H9 (cell line): ENCODE data around the gene TRUB2. TPM values are rescaled to one million over a fixed set of nuclear protein-coding genes. Genes with fewer than 3 reads are reported as not detected.

Experiments
- DNase-seq: peaks from one replicate; pipeline ENCODE4 v3.0.0-alpha.2; 2017
- H2AFZ ChIP-seq: one replicate; pipeline ENCODE4 v1.6.1; 2013; ENCODE audit warnings: mild to moderate bottlenecking, low read length, control low read depth, moderate library complexity
- H2AK5ac ChIP-seq: 2 replicates; pipeline ENCODE4 v1.6.1; 2013; ENCODE audit warnings: low read length, control low read depth, mixed read lengths; ENCODE audit not compliant: insufficient read length
- H2BK120ac ChIP-seq: one replicate; pipeline ENCODE4 v1.6.1; 2013; ENCODE audit warnings: low read depth, mild to moderate bottlenecking, low read length, control low read depth, inconsistent platforms; ENCODE audit not compliant: poor library complexity, severe bottlenecking
- H2BK12ac ChIP-seq: 2 replicates; pipeline ENCODE4 v1.6.1; 2013; ENCODE audit warnings: low read length, control low read depth, mixed read lengths, low read depth; ENCODE audit not compliant: insufficient read length
- H2BK15ac ChIP-seq: 2 replicates; pipeline ENCODE4 v1.6.1; 2013; ENCODE audit warnings: low read depth, low read length, control low read depth
- H2BK20ac ChIP-seq: one replicate; pipeline ENCODE4 v1.6.1; 2013; ENCODE audit warnings: low read depth, mild to moderate bottlenecking, low read length, control low read depth, inconsistent platforms; ENCODE audit not compliant: poor library complexity, severe bottlenecking
- H2BK5ac ChIP-seq: 2 replicates; pipeline ENCODE4 v1.6.1; 2013; ENCODE audit warnings: low read length, control low read depth, mixed read lengths; ENCODE audit not compliant: insufficient read length
- H3K14ac ChIP-seq: 2 replicates; pipeline ENCODE4 v1.6.1; 2013; ENCODE audit warnings: low read length, control low read depth; ENCODE audit not compliant: insufficient read depth
- H3K18ac ChIP-seq: 2 replicates; pipeline ENCODE4 v1.6.1; 2013; ENCODE audit warnings: low read depth, mild to moderate bottlenecking, mixed read lengths, low read length, control low read depth; ENCODE audit not compliant: insufficient read length
- H3K23ac ChIP-seq: 2 replicates; pipeline ENCODE4 v1.6.1; 2013; ENCODE audit warnings: low read length, control low read depth, mixed read lengths, low read depth; ENCODE audit not compliant: insufficient read length
- H3K23me2 ChIP-seq: 2 replicates; pipeline ENCODE4 v1.6.1; 2013; ENCODE audit warnings: low read depth, mild to moderate bottlenecking, mixed read lengths, low read length, control low read depth; ENCODE audit not compliant: insufficient read length, poor library complexity, severe bottlenecking
- H3K27ac ChIP-seq: 2 replicates; pipeline ENCODE4 v1.5.1; 2013; ENCODE audit warnings: low read length, control low read depth, mixed read lengths, low read depth; ENCODE audit not compliant: insufficient read length
- H3K27me3 ChIP-seq: 2 replicates; pipeline ENCODE4 v1.6.1; 2013; ENCODE audit warnings: low read length, control low read depth, inconsistent platforms; ENCODE audit not compliant: insufficient read depth
- H3K4ac ChIP-seq: 2 replicates; pipeline ENCODE4 v1.6.1; 2013; ENCODE audit warnings: low read depth, mild to moderate bottlenecking, control low read depth, inconsistent platforms, low read length, moderate library complexity
- H3K4me1 ChIP-seq: 2 replicates; pipeline ENCODE4 v1.6.1; 2013; ENCODE audit warnings: low read length, control low read depth, inconsistent platforms; ENCODE audit not compliant: insufficient read depth
- H3K4me2 ChIP-seq: 2 replicates; pipeline ENCODE4 v1.6.1; 2013; ENCODE audit warnings: low read length, control low read depth, mixed read lengths; ENCODE audit not compliant: insufficient read length, insufficient read depth
- H3K56ac ChIP-seq: 2 replicates; pipeline ENCODE4 v1.6.1; 2013; ENCODE audit warnings: low read depth, mild to moderate bottlenecking, mixed read lengths, low read length, control low read depth; ENCODE audit not compliant: insufficient read length
- H3K79me1 ChIP-seq: 2 replicates; pipeline ENCODE4 v1.6.1; 2013; ENCODE audit warnings: low read depth, mild to moderate bottlenecking, moderate library complexity, low read length, control low read depth, inconsistent platforms; ENCODE audit not compliant: insufficient read depth, poor library complexity, severe bottlenecking
- H3K79me2 ChIP-seq: 2 replicates; pipeline ENCODE4 v1.6.1; 2013; ENCODE audit warnings: low read length, control low read depth, inconsistent platforms; ENCODE audit not compliant: insufficient read depth
- H3K9ac ChIP-seq: 2 replicates; pipeline ENCODE4 v1.6.1; 2013; ENCODE audit warnings: low read length, control low read depth, mixed read lengths; ENCODE audit not compliant: insufficient read length; ENCODE audit errors: extremely low read depth
- H3K9me3 ChIP-seq: one replicate; pipeline ENCODE4 v1.6.1; 2013; ENCODE audit warnings: low read depth, low read length, inconsistent platforms; ENCODE audit not compliant: control insufficient read depth
- H3T11ph ChIP-seq: one replicate; pipeline ENCODE4 v1.6.1; 2013; ENCODE audit warnings: mild to moderate bottlenecking, low read length, control low read depth, inconsistent platforms
- H4K20me1 ChIP-seq: one replicate; pipeline ENCODE4 v1.6.1; 2013; ENCODE audit not compliant: control insufficient read depth, insufficient read length, insufficient read depth
- H4K5ac ChIP-seq: 2 replicates; pipeline ENCODE4 v1.6.1; 2013; ENCODE audit warnings: low read depth, mild to moderate bottlenecking, mixed read lengths, low read length, control low read depth; ENCODE audit not compliant: insufficient read length
- H4K8ac ChIP-seq: replicated peaks from 2 replicates; pipeline ENCODE4 v1.6.1; 2013; ENCODE audit warnings: low read length, control low read depth, mixed read lengths, low read depth; ENCODE audit not compliant: insufficient read length
- H4K91ac ChIP-seq: 2 replicates; pipeline ENCODE4 v1.6.1; 2013; ENCODE audit warnings: low read depth, mild to moderate bottlenecking, moderate library complexity, mixed read lengths, low read length, control low read depth; ENCODE audit not compliant: insufficient read length
- H3K27ac Mint-ChIP-seq, 3 experiments: 2 replicates in 2 of 3; 3 replicates in 1 of 3; pipeline ENCODE4 v1.8.0; 2020 to 2021; ENCODE audit warnings: mixed read lengths in 3 of 3, mild to moderate bottlenecking in 1 of 3, moderate library complexity in 1 of 3
- H3K27me3 Mint-ChIP-seq: 2 replicates; pipeline ENCODE4 v1.8.0; 2021; ENCODE audit warnings: low read depth, mild to moderate bottlenecking, moderate library complexity, mixed read lengths
- H3K36me3 Mint-ChIP-seq, 3 experiments: 2 replicates in 2 of 3; 3 replicates in 1 of 3; pipeline ENCODE4 v1.8.0; 2020 to 2021; ENCODE audit warnings: low read depth in 3 of 3, mixed read lengths in 3 of 3; ENCODE audit not compliant: insufficient read depth in 1 of 3
- H3K4me1 Mint-ChIP-seq, 2 experiments: 2 replicates each; pipeline ENCODE4 v1.8.0; 2020; ENCODE audit warnings: mixed read lengths in 2 of 2
- H3K4me3 Mint-ChIP-seq, 2 experiments: 2 replicates in 1 of 2; 3 replicates in 1 of 2; pipeline ENCODE4 v1.8.0; 2020 to 2021; ENCODE audit warnings: mild to moderate bottlenecking in 2 of 2, mixed read lengths in 2 of 2, moderate library complexity in 1 of 2
- H3K9me3 Mint-ChIP-seq, 2 experiments: 2 replicates in 1 of 2; 3 replicates in 1 of 2; pipeline ENCODE4 v1.8.0; 2020; ENCODE audit warnings: mild to moderate bottlenecking in 2 of 2, mixed read lengths in 2 of 2, moderate library complexity in 1 of 2
- CTCF ChIP-seq: fragments of 200-600 bp; sonication (generic); conservative IDR thresholded peaks from 3 replicates; pipeline ENCODE4 v1.8.0; 2021; ENCODE audit warnings: antibody characterized with exemption, mild to moderate bottlenecking
- WGBS: extraction: QIAGEN DNeasy Blood & Tissue Kit; methylation state at CpG from one replicate; pipeline ENCODE4 v1.1.7; 2013; ENCODE audit warnings: missing lambda C conversion rate, low lambda C conversion rate, mixed read lengths; ENCODE audit not compliant: insufficient read length; ENCODE audit errors: extremely low coverage; 5-methylcytosine and 5-hydroxymethylcytosine counted together
- total RNA-seq: library from RNA; stranded (reverse); gene quantifications from 2 replicates; pipeline ENCODE4 v1.2.1, GENCODE V29; 2021

TRUB2 gene
- total RNA-seq, 1 experiment from 2014 or later: 38.3 TPM

GRCh38 chr9:128349772-128350171 is 27.5 kb upstream of the TRUB2 start:
- no peak overlapping the region for H3K18ac ChIP-seq
- H2BK20ac ChIP-seq: no peak overlapping the region
- TF ChIP-seq CTCF: no peak
- H3K4me2 ChIP-seq: no peak overlapping the region
- no peaks in the 10 kb centered on the region for H3K9me3 ChIP-seq
- no peaks in the 10 kb centered on the region for H3K4me1 ChIP-seq
- H4K8ac ChIP-seq: no peak overlapping the region
- no peaks in the 10 kb centered on the region for H4K20me1 ChIP-seq
- no peaks in the 10 kb centered on the region for H3K79me2 ChIP-seq
- no peaks in the 10 kb centered on the region for H3K27me3 ChIP-seq
- no peak overlapping the region for H2AK5ac ChIP-seq
- H3K9me3 Mint-ChIP-seq: no peaks in the 10 kb centered on the region
- H4K5ac ChIP-seq: no peak overlapping the region
- no peaks in the 10 kb centered on the region for H3K79me1 ChIP-seq
- no peak overlapping the region for H2BK120ac ChIP-seq
- no peak overlapping the region for H4K91ac ChIP-seq
- no peak overlapping the region for H3K56ac ChIP-seq
- H3K27ac ChIP-seq: no peak overlapping the region
- H3K14ac ChIP-seq: no peak overlapping the region
- H3K27me3 Mint-ChIP-seq: no peaks in the 10 kb centered on the region
- no peak overlapping the region; a peak in 1 of 5 replicates for H3K4me3 Mint-ChIP-seq
- H2BK5ac ChIP-seq: no peak overlapping the region
- peaks cover 4 to 36% (median 17%) of the 10 kb centered on the region in 3 experiments; a peak in 5 of 7 replicates for H3K36me3 Mint-ChIP-seq
- H2BK15ac ChIP-seq: no peak overlapping the region
- no peak overlapping the region for H2AFZ ChIP-seq
- H3K27ac Mint-ChIP-seq: no peak overlapping the region; a peak in 2 of 7 replicates
- no CpG with 5 or more reads among the region's 6 CpGs for WGBS
- no peaks in the 10 kb centered on the region for H3K23me2 ChIP-seq
- no peak overlapping the region for H2BK12ac ChIP-seq
- no peak overlapping the region for H3T11ph ChIP-seq
- no peak for DNase-seq
- no peak overlapping the region for H3K9ac ChIP-seq
- H3K23ac ChIP-seq: no peak overlapping the region
- no peaks in the 10 kb centered on the region for H3K4me1 Mint-ChIP-seq
- no peak overlapping the region for H3K4ac ChIP-seq
